MCF 10A (cell line): ENCODE data around the gene DYSF. TPM values are rescaled to one million over a fixed set of nuclear protein-coding genes. Genes with fewer than 3 reads are reported as not detected.

Experiments
- BruUV-seq: library from RNA; stranded (reverse); fragments of 400-500 nt; replicated peaks from 2 replicates; lab custom pipeline; 2021; lab: Mats Ljungman, UMichigan
- CTCF ChIA-PET: fragments of 300-600 bp; sonication (Branson Sonifier 250); formaldehyde crosslinking; extraction: SDS; loops from one replicate; lab custom pipeline; 2021; ENCODE audit warnings: antibody characterized with exemption, inconsistent platforms; lab: Yijun Ruan, JAX
- POLR2A ChIA-PET: fragments of 300-600, 350-650 bp; sonication (Branson Sonifier 250); formaldehyde crosslinking; extraction: SDS; loops from one replicate; lab custom pipeline; 2020; ENCODE audit warnings: antibody characterized with exemption, inconsistent platforms; lab: Yijun Ruan, JAX
- DNase-seq: peaks from one replicate; pipeline ENCODE4 v3.0.0-alpha.2; 2018; ENCODE audit not compliant: unreplicated experiment
- H3K27ac Mint-ChIP-seq: one replicate; pipeline ENCODE4 v1.8.0; 2022; ENCODE audit warnings: mild to moderate bottlenecking, low read depth, mixed read lengths; ENCODE audit not compliant: unreplicated experiment
- H3K27me3 Mint-ChIP-seq: one replicate; pipeline ENCODE4 v1.8.0; 2022; ENCODE audit warnings: mixed read lengths; ENCODE audit not compliant: insufficient read depth, unreplicated experiment
- H3K36me3 Mint-ChIP-seq: one replicate; pipeline ENCODE4 v1.8.0; 2022; ENCODE audit warnings: mild to moderate bottlenecking, moderate library complexity, mixed read lengths; ENCODE audit not compliant: insufficient read depth, unreplicated experiment
- H3K4me1 Mint-ChIP-seq: one replicate; pipeline ENCODE4 v1.8.0; 2022; ENCODE audit warnings: mixed read lengths; ENCODE audit not compliant: insufficient read depth, unreplicated experiment
- H3K4me3 Mint-ChIP-seq: one replicate; pipeline ENCODE4 v1.8.0; 2022; ENCODE audit warnings: mild to moderate bottlenecking, moderate library complexity, mixed read lengths; ENCODE audit not compliant: unreplicated experiment
- H3K9me3 Mint-ChIP-seq: one replicate; pipeline ENCODE4 v1.8.0; 2022; ENCODE audit warnings: mixed read lengths; ENCODE audit not compliant: unreplicated experiment
- intact Hi-C: fragments of 100-400 bp; cut with micrococcal nuclease; formaldehyde crosslinking; loops from 2 replicates; pipeline ENCODE4 v1.14.1; 2022
- total RNA-seq: library from RNA; stranded (reverse); gene quantifications from 2 replicates; pipeline ENCODE4 v1.2.3, GENCODE V29; 2022
- TF ChIP-seq, protein P1 (sequence below): fragments of 200-600 bp; IDR thresholded peaks from one replicate; pipeline ENCODE4 v1.8.0; 2022; ENCODE audit warnings: antibody characterized with exemption, mild to moderate bottlenecking; ENCODE audit not compliant: unreplicated experiment

The DYSF gene
- total RNA-seq, 1 experiment from 2014 or later: 2.0 TPM

- H3K36me3 Mint-ChIP-seq: no peaks in the 10 kb centered on the region
- no peaks in the 10 kb centered on the region for H3K27me3 Mint-ChIP-seq
- BruUV-seq: no TSS peak
- H3K4me1 Mint-ChIP-seq: no peaks in the 10 kb centered on the region
- TF ChIP-seq, protein P1, sequence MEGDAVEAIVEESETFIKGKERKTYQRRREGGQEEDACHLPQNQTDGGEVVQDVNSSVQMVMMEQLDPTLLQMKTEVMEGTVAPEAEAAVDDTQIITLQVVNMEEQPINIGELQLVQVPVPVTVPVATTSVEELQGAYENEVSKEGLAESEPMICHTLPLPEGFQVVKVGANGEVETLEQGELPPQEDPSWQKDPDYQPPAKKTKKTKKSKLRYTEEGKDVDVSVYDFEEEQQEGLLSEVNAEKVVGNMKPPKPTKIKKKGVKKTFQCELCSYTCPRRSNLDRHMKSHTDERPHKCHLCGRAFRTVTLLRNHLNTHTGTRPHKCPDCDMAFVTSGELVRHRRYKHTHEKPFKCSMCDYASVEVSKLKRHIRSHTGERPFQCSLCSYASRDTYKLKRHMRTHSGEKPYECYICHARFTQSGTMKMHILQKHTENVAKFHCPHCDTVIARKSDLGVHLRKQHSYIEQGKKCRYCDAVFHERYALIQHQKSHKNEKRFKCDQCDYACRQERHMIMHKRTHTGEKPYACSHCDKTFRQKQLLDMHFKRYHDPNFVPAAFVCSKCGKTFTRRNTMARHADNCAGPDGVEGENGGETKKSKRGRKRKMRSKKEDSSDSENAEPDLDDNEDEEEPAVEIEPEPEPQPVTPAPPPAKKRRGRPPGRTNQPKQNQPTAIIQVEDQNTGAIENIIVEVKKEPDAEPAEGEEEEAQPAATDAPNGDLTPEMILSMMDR: no peak
- ChIA-PET POLR2A (interaction anchor here (0.7 kb wide), 1 partner anchor 1256 kb away, joined by 4 read pairs; no protein-coding TSS in a partner anchor), CTCF (interaction anchor here (0.6 to 11.2 kb wide), 6 partner anchors 57 to 1041 kb away, joined by 3 to 149 read pairs (median 3); no protein-coding TSS in a partner anchor)
- intact Hi-C loops: no loop called here
- no peaks in the 10 kb centered on the region for H3K9me3 Mint-ChIP-seq
- no peak for DNase-seq
- no peak overlapping the region for H3K27ac Mint-ChIP-seq
- no peak overlapping the region for H3K4me3 Mint-ChIP-seq
These were observed 60.4 kb downstream of the DYSF start for GRCh38 chr2:71513721-71514120.

DNA sequence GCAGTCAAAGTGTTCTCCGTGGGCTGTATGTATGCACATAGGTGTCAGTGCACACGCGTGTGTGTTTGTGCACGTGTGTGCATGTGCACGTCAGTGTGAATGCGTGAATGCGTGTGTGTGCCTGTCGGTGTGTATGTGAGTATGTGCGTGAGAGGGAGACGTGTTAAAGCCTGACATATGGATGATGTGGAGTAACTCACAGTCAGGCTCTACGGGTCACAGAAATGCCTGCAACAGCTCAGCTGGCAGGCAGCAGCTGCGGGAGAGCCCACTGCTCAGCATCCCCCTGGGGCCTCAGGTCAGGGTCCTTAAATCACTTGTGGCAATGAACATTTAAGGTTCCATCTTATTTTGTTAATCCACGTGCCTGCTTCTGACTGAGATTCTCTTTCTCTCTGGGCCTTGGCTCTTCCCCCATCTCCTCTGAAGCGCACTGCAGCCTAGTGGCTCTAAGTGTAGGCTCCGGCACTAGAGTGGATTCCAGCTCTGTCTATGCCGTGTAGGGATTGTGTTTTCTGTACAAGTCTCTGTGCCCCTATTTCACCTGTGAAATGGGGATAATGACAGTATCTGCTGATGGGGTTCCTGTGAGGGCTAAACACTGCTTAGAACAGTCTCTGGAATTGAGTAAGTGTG lies 63.0 kb downstream of the DYSF start:
- POLR2A ChIA-PET: no interaction called here
- DNase-seq: no peak
- intact Hi-C loops: no loop called here
- H3K9me3 Mint-ChIP-seq: no peaks in the 10 kb centered on the region
- BruUV-seq: no TSS peak
- H3K4me3 Mint-ChIP-seq: no peak overlapping the region
- no peaks in the 10 kb centered on the region for H3K27me3 Mint-ChIP-seq
- H3K27ac Mint-ChIP-seq: no peak overlapping the region
- CTCF ChIA-PET: interaction anchor here (0.6 kb wide), 1 partner anchor 430 kb away, joined by 3 read pairs; no protein-coding TSS in a partner anchor
- TF ChIP-seq, protein P1: no peak
- no peaks in the 10 kb centered on the region for H3K4me1 Mint-ChIP-seq
- H3K36me3 Mint-ChIP-seq: no peaks in the 10 kb centered on the region

GRCh38 chr2:71517851-71518250 lies 64.5 kb downstream of the DYSF start:
- no peaks in the 10 kb centered on the region for H3K4me1 Mint-ChIP-seq
- DNase-seq: no peak

GRCh38 chr2:71521436-71521950 lies 68.1 kb downstream of the DYSF start:
- no peaks in the 10 kb centered on the region for H3K36me3 Mint-ChIP-seq
- no peak overlapping the region for H3K4me3 Mint-ChIP-seq
- ChIA-PET POLR2A (no interaction called here), CTCF (interaction anchor here (0.6 to 1.5 kb wide), 3 partner anchors 11 to 253 kb away, joined by 3 to 7 read pairs (median 3); no protein-coding TSS in a partner anchor)
- BruUV-seq: no TSS peak
- no peak overlapping the region for H3K27ac Mint-ChIP-seq
- TF ChIP-seq, protein P1: no peak
- no peaks in the 10 kb centered on the region for H3K9me3 Mint-ChIP-seq
- DNase-seq: no peak
- intact Hi-C loops: no loop called here
- H3K4me1 Mint-ChIP-seq: no peaks in the 10 kb centered on the region
- peaks cover 14% of the 10 kb centered on the region for H3K27me3 Mint-ChIP-seq

More at GRCh38 chr2:71517851-71518250, 64.5 kb downstream of the DYSF start:
- H3K27ac Mint-ChIP-seq: no peak overlapping the region
- CTCF ChIA-PET: interaction anchor here (0.7 kb wide), 1 partner anchor 13 kb away, joined by 4 read pairs; no protein-coding TSS in a partner anchor
- no peaks in the 10 kb centered on the region for H3K9me3 Mint-ChIP-seq
- TF ChIP-seq, protein P1: no peak
- POLR2A ChIA-PET: no interaction called here
- H3K36me3 Mint-ChIP-seq: no peaks in the 10 kb centered on the region
- no TSS peak for BruUV-seq
- peaks cover 14% of the 10 kb centered on the region for H3K27me3 Mint-ChIP-seq
- no peak overlapping the region for H3K4me3 Mint-ChIP-seq
- intact Hi-C loops: no loop called here
